ENCODE results near the gene APLNR.

DNA sequence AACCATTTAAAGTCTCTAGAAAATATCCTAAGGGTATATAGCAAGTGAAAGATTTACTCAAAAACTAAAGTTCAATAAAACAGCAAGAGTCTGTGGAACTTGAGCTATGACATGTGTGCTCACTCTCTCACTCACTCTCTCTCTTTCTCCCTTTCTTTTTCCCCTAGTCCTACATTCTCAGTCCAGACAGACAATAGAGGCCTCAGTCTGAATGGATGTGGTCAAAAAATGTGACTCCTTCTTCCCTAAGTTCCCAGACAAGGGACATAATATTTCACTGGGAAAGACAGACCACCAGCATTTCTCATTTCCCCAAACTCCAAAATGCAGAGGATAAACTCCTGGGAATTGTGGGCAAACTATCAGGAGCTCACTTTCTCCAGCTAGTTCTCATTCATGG, 17.6 kb upstream of the APLNR start:
- no peak for TF ChIP-seq EZH2 (IDR thresholded peaks at IDR 0.05; ENCODE audit: borderline replicate concordance, low read length)
- TF ChIP-seq, protein P1, sequence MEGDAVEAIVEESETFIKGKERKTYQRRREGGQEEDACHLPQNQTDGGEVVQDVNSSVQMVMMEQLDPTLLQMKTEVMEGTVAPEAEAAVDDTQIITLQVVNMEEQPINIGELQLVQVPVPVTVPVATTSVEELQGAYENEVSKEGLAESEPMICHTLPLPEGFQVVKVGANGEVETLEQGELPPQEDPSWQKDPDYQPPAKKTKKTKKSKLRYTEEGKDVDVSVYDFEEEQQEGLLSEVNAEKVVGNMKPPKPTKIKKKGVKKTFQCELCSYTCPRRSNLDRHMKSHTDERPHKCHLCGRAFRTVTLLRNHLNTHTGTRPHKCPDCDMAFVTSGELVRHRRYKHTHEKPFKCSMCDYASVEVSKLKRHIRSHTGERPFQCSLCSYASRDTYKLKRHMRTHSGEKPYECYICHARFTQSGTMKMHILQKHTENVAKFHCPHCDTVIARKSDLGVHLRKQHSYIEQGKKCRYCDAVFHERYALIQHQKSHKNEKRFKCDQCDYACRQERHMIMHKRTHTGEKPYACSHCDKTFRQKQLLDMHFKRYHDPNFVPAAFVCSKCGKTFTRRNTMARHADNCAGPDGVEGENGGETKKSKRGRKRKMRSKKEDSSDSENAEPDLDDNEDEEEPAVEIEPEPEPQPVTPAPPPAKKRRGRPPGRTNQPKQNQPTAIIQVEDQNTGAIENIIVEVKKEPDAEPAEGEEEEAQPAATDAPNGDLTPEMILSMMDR (conservative IDR thresholded peaks at IDR 0.05 in 1 of 2, IDR thresholded peaks at IDR 0.05 in 1 of 2; ENCODE audit: extremely low read depth in 1 of 2, insufficient read depth in 1 of 2, low read depth in 1 of 2, low read length in 2 of 2), result no peak

All from mammary epithelial cell (primary cell).